Smooth muscle cell (in vitro differentiated cells): ENCODE data around the gene ERV3-1. TPM values are rescaled to one million over a fixed set of nuclear protein-coding genes. Genes with fewer than 3 reads are reported as not detected.
"Not testable (repeated sequence)": the region's sequence is repeated elsewhere in the genome, so short reads cannot be mapped to it uniquely, and the experiment has no call there.

Source experiments
- DNase-seq: peaks from one replicate; lab custom pipeline; 2025; ENCODE audit not compliant: unreplicated experiment; lab: John Stamatoyannopoulos, UW
- H2AFZ ChIP-seq: fragments of 200-600 bp; sonication (generic); 2 replicates; pipeline ENCODE4 v1.6.0; 2016; ENCODE audit warnings: antibody characterized with exemption, low read depth, mild to moderate bottlenecking
- H3F3A ChIP-seq: fragments of 200-600 bp; sonication (generic); 2 replicates; pipeline ENCODE4 v1.6.0; 2017; ENCODE audit warnings: antibody characterized with exemption, low read depth
- H3K27ac ChIP-seq: fragments of 200-600 bp; sonication (generic); 2 replicates; pipeline ENCODE4 v1.5.1; 2016; ENCODE audit warnings: low read depth, mild to moderate bottlenecking
- H3K27me3 ChIP-seq: fragments of 200-600 bp; sonication (generic); 2 replicates; pipeline ENCODE4 v1.6.1; 2016; ENCODE audit warnings: low read depth, mild to moderate bottlenecking
- H3K36me3 ChIP-seq: fragments of 200-600 bp; sonication (generic); 2 replicates; pipeline ENCODE4 v1.5.1; 2016; ENCODE audit warnings: low read depth
- H3K4me1 ChIP-seq: fragments of 200-600 bp; sonication (generic); 2 replicates; pipeline ENCODE4 v1.5.1; 2016; ENCODE audit warnings: low read depth
- H3K4me2 ChIP-seq: fragments of 200-600 bp; sonication (generic); 2 replicates; pipeline ENCODE4 v1.6.0; 2016; ENCODE audit warnings: mild to moderate bottlenecking
- H3K4me3 ChIP-seq: fragments of 200-600 bp; sonication (generic); 2 replicates; pipeline ENCODE4 v1.5.1; 2016; ENCODE audit warnings: mild to moderate bottlenecking
- H3K79me2 ChIP-seq: fragments of 200-600 bp; sonication (generic); 2 replicates; pipeline ENCODE4 v1.6.0; 2016; ENCODE audit warnings: low read depth, mild to moderate bottlenecking
- H3K9ac ChIP-seq: fragments of 200-600 bp; sonication (generic); 2 replicates; pipeline ENCODE4 v1.6.0; 2016; ENCODE audit warnings: low read depth
- H3K9me3 ChIP-seq: fragments of 200-600 bp; sonication (generic); replicated peaks from 2 replicates; pipeline ENCODE4 v1.5.1; 2016; ENCODE audit warnings: low read depth
- H4K20me1 ChIP-seq: fragments of 200-600 bp; sonication (generic); 2 replicates; pipeline ENCODE4 v1.6.0; 2016; ENCODE audit warnings: low read depth
- CTCF ChIP-seq: fragments of 200-600 bp; sonication (generic); IDR thresholded peaks from 2 replicates; pipeline ENCODE4 v1.5.1; 2017; ENCODE audit warnings: borderline replicate concordance, mild to moderate bottlenecking, antibody characterized with exemption; ENCODE audit not compliant: insufficient read depth, poor library complexity, severe bottlenecking
- WGBS: methylation state at CpG from one replicate; pipeline ENCODE4 v1.1.7; 2016; ENCODE audit warnings: low lambda C conversion rate; 5-methylcytosine and 5-hydroxymethylcytosine counted together
- polyA plus RNA-seq: library from polyadenylated mRNA; unstranded; fragments of >200 nt; fragmentation: Nextera tagmentation; extraction: Ambion mirVana; gene quantifications from 2 replicates; pipeline ENCODE4 v1.2.1, GENCODE V29; 2016
- total RNA-seq: library from RNA; depleted of rRNA; stranded (reverse); fragments of >200 nt; gene quantifications from 2 replicates; pipeline ENCODE4 v1.2.3, GENCODE V29; 2014

ERV3-1 gene
- total and polyA plus RNA-seq, 2 experiments from 2014 or later, result 6.7 to 16.8 TPM

GRCh38 chr7:65020978-65021377 lies 14.5 kb upstream of the ERV3-1 start:
- WGBS, result 95% methylated on average over 2 of the region's 3 CpGs
- H3K9me3 ChIP-seq, H3F3A ChIP-seq, H3K4me1 ChIP-seq, H3K36me3 ChIP-seq, DNase-seq, H3K27ac ChIP-seq, H2AFZ ChIP-seq, H3K79me2 ChIP-seq, H3K27me3 ChIP-seq, H3K4me2 ChIP-seq, H4K20me1 ChIP-seq, H3K4me3 ChIP-seq, H3K9ac ChIP-seq: not testable (repeated sequence)

GRCh38 chr7:65009881-65010280 lies 3.4 kb upstream of the ERV3-1 start:
- H3K4me2 ChIP-seq, H4K20me1 ChIP-seq, H3K9ac ChIP-seq, DNase-seq, H3K27ac ChIP-seq, H3F3A ChIP-seq, H3K4me3 ChIP-seq, H3K36me3 ChIP-seq, H2AFZ ChIP-seq, H3K27me3 ChIP-seq, H3K4me1 ChIP-seq, H3K9me3 ChIP-seq: not testable (repeated sequence)
- H3K79me2 ChIP-seq, result peaks cover 13% of the 10 kb centered on the region
- 80% methylated on average over 7 of the region's 7 CpGs for WGBS

- not testable (repeated sequence) for H4K20me1 ChIP-seq, H3F3A ChIP-seq, H2AFZ ChIP-seq, H3K36me3 ChIP-seq, H3K9ac ChIP-seq, H3K4me3 ChIP-seq, H3K27me3 ChIP-seq, H3K27ac ChIP-seq, H3K9me3 ChIP-seq, DNase-seq, H3K4me2 ChIP-seq
- 87% methylated on average over 2 of the region's 2 CpGs for WGBS
- Histone ChIP-seq H3K79me2 (peaks cover 18% of the 10 kb centered on the region), H3K4me1 (peaks cover 11% of the 10 kb centered on the region)
These were observed 2.9 kb upstream of the ERV3-1 start for GRCh38 chr7:65009394-65009793.

GRCh38 chr7:65007036-65007435 lies 549 bp upstream of the ERV3-1 start:
- Histone ChIP-seq H3K79me2 (peaks cover 42% of the 10 kb centered on the region), H3K27ac (peak overlapping the region; percentile 83)
- 73% methylated on average over 4 of the region's 4 CpGs for WGBS

GRCh38 chr7:65004575-65004974 lies 1.9 kb downstream of the ERV3-1 start:
- 79% methylated on average over 1 of the region's 1 CpG for WGBS
- H3K79me2 ChIP-seq, result peaks cover 55% of the 10 kb centered on the region

More at GRCh38 chr7:65007036-65007435, 549 bp upstream of the ERV3-1 start:
- peak overlapping the region; percentile 94 for H3K4me2 ChIP-seq
- not testable (repeated sequence) for H3K36me3 ChIP-seq, H3K9ac ChIP-seq, DNase-seq, H3K27me3 ChIP-seq, H3F3A ChIP-seq, H3K9me3 ChIP-seq
- peak overlapping the region; percentile 94 for H2AFZ ChIP-seq
- peaks cover 14% of the 10 kb centered on the region for H4K20me1 ChIP-seq
- H3K4me1 ChIP-seq, result peaks cover 11% of the 10 kb centered on the region
- H3K4me3 ChIP-seq, result peak overlapping the region; percentile 84

More at GRCh38 chr7:65004575-65004974, 1.9 kb downstream of the ERV3-1 start:
- H3K27me3 ChIP-seq, result no peaks in the 10 kb centered on the region
- peaks cover 14% of the 10 kb centered on the region for H4K20me1 ChIP-seq
- no peak overlapping the region for H3K9ac ChIP-seq
- DNase-seq, result no peak
- H3K9me3 ChIP-seq, result no peaks in the 10 kb centered on the region
- no peaks in the 10 kb centered on the region for H3F3A ChIP-seq
- no peak for TF ChIP-seq CTCF
- no peak overlapping the region for H3K27ac ChIP-seq
- H3K4me2 ChIP-seq, result no peak overlapping the region
- H2AFZ ChIP-seq, result no peak overlapping the region
- H3K4me3 ChIP-seq, result peak overlapping the region; percentile 84
- peaks cover 4% of the 10 kb centered on the region for H3K36me3 ChIP-seq
- peaks cover 11% of the 10 kb centered on the region for H3K4me1 ChIP-seq
